Trophoblast cell (in vitro differentiated cells and primary cell): Measurements from ENCODE around the gene TAPBP.

Experiments used
- DNase-seq, 2 donors: peaks; one replicate each; pipeline ENCODE4 v3.0.0-alpha.2; 2016
- H2AFZ ChIP-seq: 2 replicates; pipeline ENCODE4 v1.6.1; 2013; ENCODE audit warnings: low read length, moderate library complexity, mild to moderate bottlenecking; ENCODE audit not compliant: insufficient read depth, poor library complexity
- H2AK5ac ChIP-seq: 2 replicates; pipeline ENCODE4 v1.6.1; 2013; ENCODE audit warnings: mild to moderate bottlenecking, low read length
- H2BK120ac ChIP-seq: 2 replicates; pipeline ENCODE4 v1.6.1; 2013; ENCODE audit warnings: low read length, mild to moderate bottlenecking, moderate library complexity; ENCODE audit not compliant: insufficient read depth, poor library complexity
- H2BK12ac ChIP-seq: 2 replicates; pipeline ENCODE4 v1.6.1; 2013; ENCODE audit warnings: mild to moderate bottlenecking, low read length, moderate library complexity
- H2BK5ac ChIP-seq: 2 replicates; pipeline ENCODE4 v1.6.1; 2013; ENCODE audit warnings: low read length, low read depth, moderate library complexity, mild to moderate bottlenecking; ENCODE audit not compliant: poor library complexity
- H3K14ac ChIP-seq: 2 replicates; pipeline ENCODE4 v1.6.1; 2013; ENCODE audit warnings: mild to moderate bottlenecking, low read length
- H3K18ac ChIP-seq: 2 replicates; pipeline ENCODE4 v1.6.1; 2013; ENCODE audit warnings: mild to moderate bottlenecking, low read length
- H3K23ac ChIP-seq: 2 replicates; pipeline ENCODE4 v1.6.1; 2013; ENCODE audit warnings: low read length
- H3K27ac ChIP-seq: 2 replicates; pipeline ENCODE4 v1.5.1; 2013; ENCODE audit warnings: low read depth, mild to moderate bottlenecking, inconsistent platforms, low read length, moderate library complexity
- H3K27me3 ChIP-seq: 2 replicates; pipeline ENCODE4 v1.6.1; 2013; ENCODE audit warnings: inconsistent platforms, mild to moderate bottlenecking, low read length, moderate library complexity; ENCODE audit not compliant: insufficient read depth
- H3K36me3 ChIP-seq, 2 experiments: 1 replicate in 1 of 2; 2 replicates in 1 of 2; pipeline ENCODE4 v1.6.1; 2013; ENCODE audit warnings: low read length in 2 of 2, mild to moderate bottlenecking in 2 of 2, moderate library complexity in 1 of 2; ENCODE audit not compliant: insufficient read depth in 2 of 2, control insufficient read depth in 1 of 2
- H3K4ac ChIP-seq: 2 replicates; pipeline ENCODE4 v1.6.1; 2013; ENCODE audit warnings: low read depth, mild to moderate bottlenecking, low read length, moderate library complexity
- H3K4me1 ChIP-seq, 2 experiments: 1 replicate in 1 of 2; 2 replicates in 1 of 2; pipeline ENCODE4 v1.6.1; 2013; ENCODE audit warnings: low read length in 2 of 2, mild to moderate bottlenecking in 2 of 2, moderate library complexity in 1 of 2; ENCODE audit not compliant: insufficient read depth in 2 of 2, control insufficient read depth in 1 of 2
- H3K4me2 ChIP-seq: 2 replicates; pipeline ENCODE4 v1.6.1; 2013; ENCODE audit warnings: inconsistent platforms, mild to moderate bottlenecking, low read length, moderate library complexity
- H3K4me3 ChIP-seq: 2 replicates; pipeline ENCODE4 v1.5.1; 2013; ENCODE audit warnings: mild to moderate bottlenecking, low read depth, low read length, inconsistent platforms
- H3K79me1 ChIP-seq: one replicate; pipeline ENCODE4 v1.6.1; 2013; ENCODE audit warnings: low read length
- H3K79me2 ChIP-seq: 2 replicates; pipeline ENCODE4 v1.6.1; 2013; ENCODE audit warnings: low read length, mild to moderate bottlenecking; ENCODE audit not compliant: control insufficient read depth, insufficient read depth, poor library complexity
- H3K9ac ChIP-seq: 2 replicates; pipeline ENCODE4 v1.6.1; 2013; ENCODE audit warnings: mild to moderate bottlenecking, low read length
- H3K9me3 ChIP-seq: 2 replicates; pipeline ENCODE4 v1.6.1; 2013; ENCODE audit warnings: low read depth, mild to moderate bottlenecking, control low read depth, inconsistent platforms, low read length; ENCODE audit not compliant: insufficient read depth
- H4K12ac ChIP-seq: 2 replicates; pipeline ENCODE4 v1.6.1; 2013; ENCODE audit warnings: low read depth, mild to moderate bottlenecking, low read length, moderate library complexity
- H4K8ac ChIP-seq: 2 replicates; pipeline ENCODE4 v1.6.1; 2013; ENCODE audit warnings: low read depth, mild to moderate bottlenecking, low read length, moderate library complexity
- H4K91ac ChIP-seq: one replicate; pipeline ENCODE4 v1.6.1; 2013; ENCODE audit warnings: low read depth, mild to moderate bottlenecking, low read length, moderate library complexity
- WGBS: extraction: QIAGEN DNeasy Blood & Tissue Kit; methylation state at CpG from one replicate; pipeline ENCODE4 v1.1.7; 2013; ENCODE audit warnings: missing lambda C conversion rate; ENCODE audit not compliant: insufficient read length, insufficient coverage; ENCODE audit errors: extremely low coverage; 5-methylcytosine and 5-hydroxymethylcytosine counted together

Gene TAPBP

DNA sequence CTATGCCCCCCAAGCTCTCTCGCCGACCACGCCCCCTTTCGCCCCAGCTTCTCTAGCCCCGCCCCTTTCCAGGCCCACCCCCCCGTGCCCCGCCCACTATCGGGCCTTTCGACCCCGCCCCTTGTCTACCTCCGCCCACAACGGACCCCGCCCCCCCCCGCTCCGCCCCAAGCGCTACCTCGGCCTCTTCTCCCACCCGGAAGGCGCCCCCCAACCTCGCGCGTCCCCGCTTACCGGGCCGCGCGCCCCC is 3.5 kb upstream of the TAPBP start:
- Histone ChIP-seq H3K18ac (no peak overlapping the region), H2BK120ac (no peak overlapping the region)

GRCh38 chr6:33316603-33317418 is 2.9 kb upstream of the TAPBP start:
- peaks cover 13% of the 10 kb centered on the region for H3K79me2 ChIP-seq
- H3K79me1 ChIP-seq: peaks cover 18% of the 10 kb centered on the region
- no peak overlapping the region for H2BK5ac ChIP-seq
- H3K4me3 ChIP-seq: peak overlapping the region; percentile 58
- no peak for DNase-seq
- H3K27ac ChIP-seq: no peak overlapping the region
- no peak overlapping the region for H3K4ac ChIP-seq
- peaks cover 35 to 38% of the 10 kb centered on the region in 2 experiments for H3K36me3 ChIP-seq
- no peak overlapping the region for H2AK5ac ChIP-seq
- H2BK12ac ChIP-seq: no peak overlapping the region
- H4K12ac ChIP-seq: no peak overlapping the region
- no peak overlapping the region for H2BK120ac ChIP-seq
- no peaks in the 10 kb centered on the region for H3K27me3 ChIP-seq
- H3K4me1 ChIP-seq: peaks cover 24 to 34% of the 10 kb centered on the region in 2 experiments
- no peak overlapping the region for H3K18ac ChIP-seq
- H3K9me3 ChIP-seq: no peaks in the 10 kb centered on the region
- no peak overlapping the region for H3K14ac ChIP-seq
- no peak overlapping the region for H3K9ac ChIP-seq
- no peak overlapping the region for H2AFZ ChIP-seq
- WGBS: no CpG with 5 or more reads among the region's 19 CpGs
- H4K8ac ChIP-seq: no peak overlapping the region
- no peak overlapping the region for H3K23ac ChIP-seq
- H4K91ac ChIP-seq: no peak overlapping the region
- peak overlapping the region; percentile 38 for H3K4me2 ChIP-seq

More for the DNA sequence above, 3.5 kb upstream of the TAPBP start:
- Histone ChIP-seq H3K79me2 (peaks cover 18% of the 10 kb centered on the region), H3K9me3 (no peaks in the 10 kb centered on the region), H3K4ac (no peak overlapping the region), H3K36me3 (peaks cover 35 to 38% of the 10 kb centered on the region in 2 experiments), H2AK5ac (no peak overlapping the region), H3K27ac (peak overlapping the region; percentile 80), H3K27me3 (no peaks in the 10 kb centered on the region), H3K4me3 (peak overlapping the region; percentile 73), H3K79me1 (peaks cover 20% of the 10 kb centered on the region), H4K91ac (no peak overlapping the region), H3K4me2 (peak overlapping the region; percentile 38), H3K14ac (no peak overlapping the region), H2BK5ac (no peak overlapping the region), H3K9ac (no peak overlapping the region), H2AFZ (no peak overlapping the region), H2BK12ac (no peak overlapping the region), H3K4me1 (peaks cover 23 to 34% of the 10 kb centered on the region in 2 experiments), H4K8ac (no peak overlapping the region), H4K12ac (no peak overlapping the region), H3K23ac (no peak overlapping the region)
- no CpG with 5 or more reads among the region's 27 CpGs for WGBS
- no peak for DNase-seq

DNA sequence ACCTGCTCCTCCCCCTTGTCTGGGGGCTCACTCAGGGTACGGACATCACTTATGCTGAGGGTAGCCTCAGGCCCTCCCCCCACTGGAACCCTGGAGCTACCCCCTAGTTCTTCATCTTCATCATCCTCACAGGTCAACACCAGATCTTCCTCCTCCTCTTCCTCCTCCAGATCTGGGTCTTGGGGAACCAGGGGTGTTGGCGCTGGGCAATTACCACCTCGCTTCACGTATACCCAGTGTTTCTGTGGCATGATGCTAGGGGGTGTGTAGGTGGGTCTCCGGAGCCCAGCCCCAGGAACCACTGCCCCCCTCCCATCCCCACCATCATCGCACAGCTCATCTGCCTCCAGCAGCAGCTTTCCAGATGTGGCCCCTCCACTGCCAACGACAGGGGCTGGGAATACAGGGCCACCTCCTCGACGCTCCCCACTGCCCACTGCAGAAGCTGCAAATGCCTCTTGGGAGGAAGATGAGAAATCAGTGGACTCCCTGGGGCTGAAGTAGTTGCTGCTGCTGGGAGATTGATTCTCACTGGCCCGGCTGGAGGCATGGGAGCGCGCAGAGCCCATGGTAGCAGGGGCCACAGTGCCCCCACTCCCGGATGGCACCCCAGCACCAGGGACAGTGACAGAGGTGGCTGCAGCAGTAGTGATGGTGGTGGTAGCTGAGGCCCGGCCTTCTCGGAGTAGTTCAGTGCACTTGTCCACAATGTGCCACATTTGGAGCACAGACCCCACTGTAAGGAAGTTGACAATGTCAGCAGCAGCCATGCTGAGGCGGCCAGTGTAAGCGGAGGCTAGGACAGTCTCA is 2.1 kb upstream of the TAPBP start:
- DNase-seq: no peak
- no peak overlapping the region for H3K4ac ChIP-seq
- no peak overlapping the region for H3K4me2 ChIP-seq
- peaks cover 18% of the 10 kb centered on the region for H3K79me1 ChIP-seq
- H3K4me3 ChIP-seq: no peak overlapping the region
- H2AK5ac ChIP-seq: no peak overlapping the region
- H3K23ac ChIP-seq: no peak overlapping the region
- WGBS: no CpG with 5 or more reads among the region's 17 CpGs
- no peak overlapping the region for H2BK12ac ChIP-seq
- H3K27ac ChIP-seq: no peak overlapping the region
- peaks cover 18 to 29% of the 10 kb centered on the region in 2 experiments for H3K4me1 ChIP-seq
- H4K91ac ChIP-seq: no peak overlapping the region
- H3K18ac ChIP-seq: no peak overlapping the region
- H4K8ac ChIP-seq: no peak overlapping the region
- peaks cover 12% of the 10 kb centered on the region for H3K79me2 ChIP-seq
- H2BK120ac ChIP-seq: no peak overlapping the region
- no peak overlapping the region for H2BK5ac ChIP-seq
- H2AFZ ChIP-seq: no peak overlapping the region
- H3K9me3 ChIP-seq: no peaks in the 10 kb centered on the region
- H3K27me3 ChIP-seq: no peaks in the 10 kb centered on the region
- H3K14ac ChIP-seq: no peak overlapping the region
- no peak overlapping the region for H4K12ac ChIP-seq
- H3K36me3 ChIP-seq: peaks cover 32 to 34% of the 10 kb centered on the region in 2 experiments
- H3K9ac ChIP-seq: no peak overlapping the region

DNA sequence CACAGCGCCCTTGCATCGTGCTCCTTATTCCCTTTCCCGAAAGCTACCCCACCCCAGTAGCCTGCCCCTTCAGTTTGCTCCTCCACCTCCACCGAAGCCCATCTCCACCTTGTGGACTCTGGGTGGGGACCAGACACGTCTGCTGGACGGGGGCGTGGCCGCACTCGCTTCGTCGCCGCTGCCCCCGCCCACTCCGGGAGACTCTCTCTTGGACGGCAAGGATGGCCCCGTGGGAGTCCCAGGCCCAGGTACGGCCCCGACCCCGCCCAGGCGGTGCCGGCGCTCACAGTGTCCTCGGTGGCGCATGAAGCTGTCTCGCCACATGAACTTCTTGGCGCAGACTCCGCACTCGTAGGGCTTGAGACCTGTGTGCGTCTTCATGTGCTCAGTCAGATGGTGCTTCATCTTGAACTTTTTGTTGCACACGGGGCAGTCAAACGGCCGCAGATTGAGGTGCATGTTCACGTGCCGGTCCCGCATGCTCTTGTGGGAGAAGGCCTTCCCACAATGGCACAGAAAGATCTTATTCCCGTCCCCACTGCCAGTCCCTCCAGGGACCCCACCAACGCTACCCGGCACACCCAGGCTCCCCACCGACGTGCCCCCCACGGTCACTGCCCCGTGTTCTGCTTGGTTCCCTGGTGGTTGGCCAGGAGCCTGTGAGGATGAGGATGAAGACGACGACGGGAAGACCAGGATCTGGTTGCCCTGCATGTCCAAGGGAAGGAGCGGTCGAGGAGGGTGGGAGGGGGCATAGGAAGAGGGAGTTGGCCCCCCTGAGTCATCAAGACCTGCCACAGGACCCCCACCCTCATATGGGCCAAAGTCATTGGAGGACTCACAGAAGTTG is 1.3 kb upstream of the TAPBP start:
- no peak overlapping the region for H3K23ac ChIP-seq
- no CpG with 5 or more reads among the region's 47 CpGs for WGBS
- no peak overlapping the region for H3K14ac ChIP-seq
- no peak overlapping the region for H4K12ac ChIP-seq
- H2AFZ ChIP-seq: no peak overlapping the region
- no peak overlapping the region for H2BK5ac ChIP-seq
- H3K36me3 ChIP-seq: peaks cover 26% of the 10 kb centered on the region in 2 experiments
- H3K18ac ChIP-seq: no peak overlapping the region
- peak overlapping the region; percentile 40 for H4K91ac ChIP-seq
- DNase-seq: peak; percentile 84 to 87
- H4K8ac ChIP-seq: no peak overlapping the region
- H3K9ac ChIP-seq: no peak overlapping the region
- no peak overlapping the region for H3K4ac ChIP-seq
- no peak overlapping the region for H2BK12ac ChIP-seq
- H3K4me1 ChIP-seq: peaks cover 15 to 24% of the 10 kb centered on the region in 2 experiments
- H2BK120ac ChIP-seq: no peak overlapping the region
- no peaks in the 10 kb centered on the region for H3K27me3 ChIP-seq
- peak overlapping the region; percentile 77 for H3K4me2 ChIP-seq
- H3K4me3 ChIP-seq: no peak overlapping the region
- H2AK5ac ChIP-seq: peak overlapping the region; percentile 21
- H3K9me3 ChIP-seq: no peaks in the 10 kb centered on the region
- H3K27ac ChIP-seq: no peak overlapping the region
- peaks cover 18% of the 10 kb centered on the region for H3K79me1 ChIP-seq
- peaks cover 12% of the 10 kb centered on the region for H3K79me2 ChIP-seq
